NCI-H510A treated with DMSO at 0.1 percent for 48 hours (cell line): Measurements from ENCODE around the gene HERC5.
"Not testable (repeated sequence)": the region's sequence is repeated elsewhere in the genome, so short reads cannot be mapped to it uniquely, and the experiment has no call there.

Source experiments
- DNase-seq: peaks from one replicate; lab custom pipeline; 2025; lab: John Stamatoyannopoulos, UW

Gene HERC5

DNA sequence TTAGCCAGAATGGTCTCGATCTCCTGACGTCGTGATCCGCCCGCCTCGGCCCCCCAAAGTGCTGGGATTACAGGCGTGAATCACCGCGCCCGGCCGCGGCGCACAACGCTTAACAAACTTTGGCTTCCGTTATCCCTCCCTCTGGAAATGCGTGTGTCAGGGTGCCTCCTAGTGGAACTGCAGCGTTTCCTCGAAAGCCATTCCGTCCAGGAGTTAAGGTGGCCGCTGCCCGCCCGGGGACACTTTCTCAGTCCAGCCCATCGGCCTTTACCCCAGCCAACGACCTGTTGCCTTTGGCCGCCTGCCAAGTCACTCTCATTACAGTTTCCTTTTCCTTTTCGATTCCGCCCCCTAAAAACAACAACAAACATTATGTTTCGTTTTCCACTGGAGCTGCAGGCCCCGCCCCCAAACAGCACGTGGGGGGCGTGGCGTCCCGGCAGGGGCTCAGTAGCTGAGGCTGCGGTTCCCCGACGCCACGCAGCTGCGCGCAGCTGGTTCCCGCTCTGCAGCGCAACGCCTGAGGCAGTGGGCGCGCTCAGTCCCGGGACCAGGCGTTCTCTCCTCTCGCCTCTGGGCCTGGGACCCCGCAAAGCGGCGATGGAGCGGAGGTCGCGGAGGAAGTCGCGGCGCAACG, at the start of gene HERC5:
Gene HERC5, plus strand, starts transcription at position 450 of the 637 bp plus-strand sequence. Its CDS starts 151 bp downstream, at position 601.
- DNase-seq, result peak; percentile 88

DNA sequence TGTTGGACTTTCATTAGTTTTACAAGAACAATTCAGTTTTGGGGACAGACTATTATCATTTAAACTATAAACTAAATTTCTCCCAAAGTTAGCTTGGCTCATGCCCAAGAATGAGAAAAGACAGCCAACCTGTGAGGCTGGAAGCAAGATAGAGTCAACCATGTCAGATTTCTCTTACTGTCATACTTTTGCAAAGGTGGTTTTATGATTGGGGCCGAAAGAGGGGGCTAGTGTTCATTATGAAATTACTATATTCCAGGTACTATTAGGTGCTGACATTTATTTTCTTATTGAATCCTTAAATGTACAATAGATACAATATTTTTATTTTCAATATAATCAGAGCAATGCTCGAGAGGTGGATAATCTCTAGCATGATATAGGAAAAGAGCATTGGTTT, 47.7 kb upstream of the HERC5 start:
- DNase-seq, result no peak

DNA sequence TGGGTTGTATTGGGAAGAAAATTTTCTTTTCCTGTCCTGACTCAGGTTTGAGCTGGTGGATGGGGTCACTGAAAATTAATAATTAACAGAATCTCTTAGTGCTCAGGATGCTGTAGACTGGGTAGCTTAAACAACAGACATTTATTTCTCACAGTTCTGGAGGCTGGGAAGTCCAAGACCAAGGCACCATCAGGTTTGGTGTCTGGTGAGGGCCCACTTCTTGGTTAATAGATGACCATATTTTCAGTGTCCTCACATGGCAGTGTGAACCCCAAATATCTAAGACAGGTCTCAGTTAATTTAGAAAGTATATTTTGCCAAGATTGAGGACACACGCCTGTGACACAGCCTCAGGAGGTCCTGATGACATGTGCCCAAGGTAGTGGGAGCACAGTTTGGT, 47.1 kb upstream of the HERC5 start:
- no peak for DNase-seq

GRCh38 chr4:88411491-88412096, 45.3 kb upstream of the HERC5 start:
- DNase-seq, result no peak

DNA sequence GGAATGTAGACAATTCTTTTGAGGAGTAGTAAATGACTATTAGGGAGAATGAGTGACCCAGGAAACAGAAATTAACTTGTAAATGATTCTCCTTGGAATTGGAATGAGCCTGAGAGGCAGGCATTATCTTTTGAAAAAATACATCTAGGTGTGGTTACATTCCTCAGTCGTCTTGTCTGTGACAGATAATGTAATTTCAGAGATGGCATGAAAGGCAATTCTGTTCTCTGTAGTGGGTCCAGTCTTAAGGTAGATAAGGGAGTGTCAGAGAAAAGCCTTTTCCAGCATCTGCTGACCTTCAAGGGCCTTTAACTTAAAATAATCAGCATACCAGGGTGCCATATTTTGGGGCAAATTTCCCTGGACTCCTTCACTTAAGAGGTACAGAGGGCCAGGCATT, 43.1 kb upstream of the HERC5 start:
- DNase-seq, result no peak

- DNase-seq, result no peak
Observed at GRCh38 chr4:88414755-88415154, 42.2 kb upstream of the HERC5 start.

DNA sequence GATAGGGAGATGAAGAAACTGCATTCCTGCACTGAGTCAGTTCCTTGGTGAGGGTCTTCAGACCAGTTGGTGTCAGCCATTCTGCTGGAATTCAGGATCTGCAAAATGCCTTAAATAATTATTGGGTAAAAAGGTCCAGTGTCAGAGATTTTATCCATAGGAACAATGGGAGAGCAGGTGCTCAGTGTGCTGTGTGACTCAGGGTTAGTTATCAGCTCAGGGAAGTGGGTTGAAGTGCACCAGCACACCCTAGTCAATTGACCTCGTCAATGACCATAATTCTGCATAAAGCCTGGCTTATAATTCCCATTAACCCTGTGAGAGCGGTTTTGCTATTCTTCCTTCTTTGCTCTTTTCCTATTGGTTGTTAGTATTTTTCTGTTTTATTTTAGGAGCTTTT, 40.9 kb upstream of the HERC5 start:
- no peak for DNase-seq

GRCh38 chr4:88418411-88418810, 38.5 kb upstream of the HERC5 start:
- no peak for DNase-seq

DNA sequence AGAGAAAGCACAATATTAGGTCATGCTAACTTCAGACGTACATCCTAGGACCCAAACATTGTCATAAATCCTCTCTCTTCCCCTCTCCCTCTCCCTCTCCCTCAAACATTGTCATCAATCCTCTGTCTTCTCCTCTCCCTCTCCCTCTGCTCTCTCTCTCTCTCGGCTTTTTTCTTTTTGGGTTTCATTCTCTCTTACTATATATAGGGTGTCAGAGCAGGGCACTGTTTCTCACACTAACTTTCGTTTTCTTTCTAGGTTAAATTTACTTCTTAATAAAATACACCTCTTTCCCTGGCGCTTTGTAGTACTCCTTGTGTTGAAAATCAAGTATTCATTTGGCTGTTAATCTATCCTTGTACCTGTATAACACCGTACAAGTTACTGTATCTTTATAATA, 37.0 kb upstream of the HERC5 start:
- DNase-seq, result no peak

GRCh38 chr4:88420844-88421243, 36.1 kb upstream of the HERC5 start:
- DNase-seq, result no peak

DNA sequence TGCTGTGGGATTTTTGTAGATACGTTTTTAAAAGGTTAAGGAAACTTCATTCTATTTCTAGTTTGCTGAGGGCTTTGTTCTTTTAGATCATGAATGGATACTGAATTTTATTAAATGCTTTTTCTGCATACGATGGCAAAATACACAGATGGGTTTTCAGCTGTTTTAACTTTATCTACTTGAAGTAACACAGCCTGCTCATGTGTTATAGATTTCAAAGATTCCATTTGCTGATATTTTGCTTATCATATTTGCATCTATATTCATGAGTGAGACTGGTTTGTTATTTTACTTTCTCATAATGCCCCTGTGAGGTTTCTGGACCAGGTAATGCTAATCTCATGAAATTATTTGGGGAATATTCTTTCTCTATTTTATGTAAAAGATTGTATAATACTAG, 34.5 kb upstream of the HERC5 start:
- no peak for DNase-seq

DNA sequence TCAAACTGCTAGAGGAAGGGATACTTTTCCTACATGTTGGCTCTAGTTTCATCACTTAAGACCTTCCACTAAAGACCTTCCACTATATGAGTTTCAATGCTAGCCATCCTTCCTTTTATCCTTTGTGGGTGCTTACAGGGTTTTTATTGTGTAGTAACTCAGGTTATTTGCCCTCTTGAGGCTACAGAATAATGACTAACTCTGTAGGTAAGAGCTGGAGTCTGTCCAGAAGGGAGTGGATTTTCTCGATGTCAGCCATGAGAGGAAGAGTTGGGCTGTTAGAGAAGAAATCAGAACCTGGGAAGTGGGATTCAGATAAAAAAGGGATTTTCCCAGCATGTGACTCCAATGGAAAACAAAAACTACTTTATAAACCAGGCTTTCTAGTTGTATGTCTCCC, 27.5 kb upstream of the HERC5 start:
- DNase-seq, result no peak

- DNase-seq, result no peak
Observed at GRCh38 chr4:88435987-88436693, 20.8 kb upstream of the HERC5 start.

DNA sequence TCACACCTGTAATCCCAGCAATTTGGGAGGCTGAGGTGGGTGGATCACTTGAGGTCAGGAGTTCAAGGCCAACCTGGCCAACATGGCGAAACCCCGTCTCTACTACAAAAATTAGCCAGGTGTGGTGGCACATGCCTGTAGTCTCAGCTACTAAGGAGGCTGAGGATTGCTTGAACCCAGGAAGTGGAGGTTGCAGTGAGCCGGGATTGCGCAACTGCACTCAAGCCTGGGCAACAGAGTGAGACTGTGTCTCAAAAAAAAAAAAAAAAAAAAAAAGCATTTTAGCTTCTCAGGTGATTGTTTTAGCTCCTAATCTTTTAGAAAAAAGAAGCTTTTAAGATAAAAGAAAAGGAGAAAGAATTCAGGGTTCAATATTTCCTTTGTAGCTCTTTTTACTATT, 19.0 kb upstream of the HERC5 start:
- not testable (repeated sequence) for DNase-seq

DNA sequence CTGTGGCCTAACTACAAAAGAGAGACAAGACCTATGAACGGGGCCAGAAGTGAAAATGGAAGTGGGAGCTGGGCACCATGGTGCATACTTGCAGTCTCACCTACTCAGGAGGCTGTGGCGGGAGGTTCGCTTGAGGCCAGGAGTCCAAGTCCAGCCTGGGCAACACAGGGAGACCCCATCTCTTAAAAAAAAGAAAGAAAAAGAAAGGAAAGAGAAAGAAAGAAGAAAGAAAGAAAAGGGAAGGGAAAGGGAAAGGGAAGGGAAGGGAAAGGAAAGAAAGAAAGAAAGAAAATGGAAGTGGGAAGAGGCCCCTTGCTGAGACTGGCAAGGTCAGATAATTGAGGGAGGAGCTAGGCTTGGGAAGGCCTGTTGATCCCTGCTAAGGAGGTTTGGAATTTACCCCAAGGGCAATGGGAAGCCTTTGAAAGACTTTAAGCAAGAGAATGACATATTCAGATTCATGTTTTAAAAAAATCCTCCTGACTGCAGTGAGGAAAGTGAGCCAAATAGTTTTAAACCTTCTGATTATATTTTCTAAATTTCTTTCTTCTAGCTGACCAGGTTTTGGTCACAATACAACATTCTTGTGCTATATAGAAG, 17.7 kb upstream of the HERC5 start:
- DNase-seq, result no peak

DNA sequence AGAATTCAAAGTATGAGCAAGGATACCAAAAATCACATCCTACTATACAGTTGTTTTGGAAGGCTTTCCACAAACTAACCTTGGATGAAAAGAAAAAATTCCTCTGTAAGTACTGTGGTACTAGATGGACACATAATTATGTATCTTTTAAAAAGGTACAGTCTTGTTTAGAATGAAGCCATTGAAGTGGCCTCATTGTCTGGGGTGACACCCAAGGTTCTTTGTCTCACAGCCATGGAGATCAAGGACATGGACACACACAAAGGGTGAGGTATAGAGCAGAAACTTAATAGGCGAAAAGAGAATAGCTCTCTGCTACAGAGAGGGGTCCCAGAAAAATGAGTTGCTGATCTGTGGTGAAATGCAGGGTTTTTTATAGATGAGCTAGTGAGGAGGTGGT, 16.8 kb upstream of the HERC5 start:
- DNase-seq, result no peak

DNA sequence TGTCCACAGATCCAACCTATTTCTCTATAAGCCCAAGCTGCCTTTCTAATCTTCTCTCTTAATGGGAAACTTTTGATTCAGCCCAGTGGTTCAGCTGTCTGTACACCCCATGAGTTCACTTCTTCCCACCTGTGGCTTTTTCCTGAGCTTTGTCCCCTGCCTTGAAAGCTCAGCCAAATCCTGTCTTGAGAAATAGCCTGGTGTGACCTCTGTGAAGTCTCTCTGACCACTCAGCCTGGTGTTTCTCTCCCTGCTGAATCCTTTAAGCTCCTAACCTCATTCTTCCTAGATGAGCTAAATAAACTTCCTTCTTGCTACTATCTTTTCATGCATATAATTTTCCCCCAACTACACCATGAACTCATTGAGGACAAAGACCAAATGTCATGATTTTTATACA, 15.2 kb upstream of the HERC5 start:
- DNase-seq, result no peak

DNA sequence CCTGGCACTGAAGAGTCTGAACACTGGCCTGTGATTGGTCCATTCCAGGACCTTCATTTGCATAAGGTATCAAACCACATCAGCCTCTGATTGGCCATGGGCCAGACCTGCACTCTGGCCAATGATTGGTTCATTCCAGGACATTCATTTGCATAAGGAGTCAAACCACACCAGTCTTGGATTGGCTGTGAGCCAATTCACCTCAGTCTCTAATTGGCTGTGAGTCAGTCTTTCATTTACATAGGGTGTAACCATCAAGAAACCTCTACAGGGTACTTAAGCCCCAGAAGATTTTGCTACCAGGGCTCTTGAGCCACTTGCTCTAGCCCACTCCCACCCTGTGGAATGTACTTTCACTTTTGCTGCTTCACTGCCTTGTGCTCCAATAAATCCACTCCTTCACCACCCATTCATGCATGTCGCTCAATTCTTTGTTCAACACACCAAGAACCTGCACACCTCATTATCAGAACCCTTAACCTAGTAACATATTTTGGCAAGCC, 14.2 kb upstream of the HERC5 start:
- no peak for DNase-seq

- DNase-seq, result no peak
Observed at GRCh38 chr4:88443486-88443885, 13.4 kb upstream of the HERC5 start.

GRCh38 chr4:88445252-88445651, 11.7 kb upstream of the HERC5 start:
- DNase-seq, result no peak

DNA sequence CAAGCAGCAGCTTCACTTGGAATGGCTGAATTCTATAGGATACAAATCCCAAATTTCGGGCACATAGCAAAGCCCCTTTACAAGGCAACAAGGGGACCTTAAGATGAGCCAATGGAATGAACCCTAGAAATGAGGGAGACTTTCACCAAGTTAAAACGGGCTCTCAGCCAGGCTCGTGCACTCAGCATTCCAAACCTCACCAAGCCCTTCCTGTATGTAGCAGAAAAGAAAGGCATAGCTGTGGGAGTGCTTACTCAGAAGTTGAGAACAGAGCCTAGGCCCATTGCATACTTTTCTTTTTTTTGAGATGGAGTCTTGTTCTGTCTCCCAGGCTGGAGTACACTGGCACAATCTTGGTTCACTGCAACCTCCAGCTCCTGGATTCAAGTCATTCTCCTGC, 10.8 kb upstream of the HERC5 start:
- DNase-seq, result no peak

DNA sequence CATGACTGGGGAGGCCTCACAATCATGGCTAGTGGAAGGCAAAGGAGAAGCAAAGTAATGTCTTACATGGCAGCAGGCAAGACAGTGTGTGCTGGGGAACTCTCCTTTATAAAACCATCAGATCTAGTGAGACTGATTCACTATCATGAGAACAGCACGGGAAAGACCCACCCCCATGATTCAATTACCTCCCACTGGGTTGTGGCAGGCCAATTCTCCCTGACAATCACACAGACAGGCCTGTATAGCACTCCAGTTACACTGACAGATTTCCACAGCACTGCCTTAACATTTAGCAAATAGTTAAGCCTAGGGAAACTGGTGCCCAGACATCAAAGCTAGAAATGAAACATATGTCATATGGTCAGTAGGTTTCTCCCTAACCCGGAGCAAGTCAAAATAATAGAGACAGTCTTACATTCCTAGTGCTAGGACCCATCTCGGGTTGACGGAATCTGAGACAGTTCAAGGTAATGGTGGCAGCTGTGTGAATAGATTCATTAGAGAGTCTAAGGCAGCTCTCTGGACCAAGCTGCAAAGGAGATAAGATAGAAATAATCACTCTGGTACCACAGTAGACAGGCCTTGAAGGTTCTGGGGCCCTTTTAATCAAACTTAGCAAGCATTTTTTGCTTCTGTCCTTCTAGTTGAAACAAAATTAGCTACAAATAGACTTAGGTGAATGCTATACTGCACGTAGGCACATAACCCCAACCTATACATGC, 9.4 kb upstream of the HERC5 start:
- no peak for DNase-seq
